GM12892 (cell line): Measurements from ENCODE around the gene KIF4B.

ENCODE experiments used
- POLR2A ChIP-seq: IDR thresholded peaks from 2 replicates; pipeline ENCODE4 v1.6.1; 2011; ENCODE audit warnings: low read depth, low read length, control low read depth
- POLR2AphosphoS5 ChIP-seq: IDR thresholded peaks from 2 replicates; pipeline ENCODE4 v1.6.1; 2011; ENCODE audit warnings: low read depth, low read length, control low read depth

DNA sequence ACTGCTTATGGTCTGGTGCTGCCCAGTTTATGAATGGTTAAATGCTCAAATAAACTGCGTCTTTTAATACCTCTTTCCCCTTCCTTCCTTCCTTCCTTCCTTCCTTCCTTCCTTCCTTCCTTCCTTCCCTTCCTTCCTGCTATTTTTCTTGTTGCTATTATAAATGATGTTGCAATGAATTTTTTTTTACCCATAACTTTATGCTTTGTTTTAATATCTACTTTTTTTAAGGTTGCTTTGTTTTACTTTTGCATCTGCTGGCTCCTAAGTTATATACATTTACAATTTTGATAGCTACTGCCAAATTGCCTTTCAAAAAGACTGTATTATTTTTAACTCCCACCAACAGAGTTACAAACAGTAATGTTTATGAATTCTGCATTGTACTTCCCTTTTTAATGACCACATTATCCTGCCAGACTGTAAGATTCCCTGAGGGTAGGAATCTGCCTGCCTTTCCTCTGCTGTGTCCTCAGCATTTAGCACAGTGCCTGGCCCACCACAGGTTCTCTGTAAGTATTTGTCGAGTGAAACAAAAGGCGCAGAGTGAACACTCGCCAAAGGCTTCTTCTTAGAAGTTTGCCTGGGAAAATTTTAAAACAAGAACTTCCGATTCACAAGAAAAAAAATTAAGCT is 36.9 kb downstream of the KIF4B start:
- TF ChIP-seq POLR2AphosphoS5 (no peak), POLR2A (no peak)
